Gastroesophageal sphincter (tissue), 4 donors: ENCODE data around the gene MTA2. TPM values are rescaled to one million over a fixed set of nuclear protein-coding genes. Genes with fewer than 3 reads are reported as not detected.

Experiments used
- ATAC-seq: fragments of 150-250 bp; one replicate; pipeline ENCODE4 v1.9.1; 2016; ENCODE audit warnings: mild to moderate bottlenecking, moderate library complexity
- H3K27ac ChIP-seq, 4 donors: fragments of 200-600 bp; sonication (generic) in 3 of 4; 1 replicate in 3 of 4; 2 replicates in 1 of 4; pipeline ENCODE4 v1.5.1; 2016 to 2019
- H3K27me3 ChIP-seq: fragments of 200-600 bp; sonication (generic); one replicate; pipeline ENCODE4 v1.5.1; 2019
- H3K36me3 ChIP-seq, 2 donors: fragments of 200-600 bp; sonication (generic); one replicate each; pipeline ENCODE4 v1.5.1; 2019; ENCODE audit warnings: control low read depth in 1 of 2
- H3K4me1 ChIP-seq, 3 donors: fragments of 200-600 bp; sonication (generic); 1 replicate in 2 of 3; 2 replicates in 1 of 3; pipeline ENCODE4 v1.5.1; 2016 to 2019; ENCODE audit warnings: control low read depth in 2 of 3
- H3K4me3 ChIP-seq, 2 donors: fragments of 200-600 bp; sonication (generic); one replicate each; pipeline ENCODE4 v1.5.1; 2019; ENCODE audit warnings: mild to moderate bottlenecking in 1 of 2, moderate library complexity in 1 of 2
- H3K9me3 ChIP-seq, 3 donors: fragments of 200-600 bp; sonication (generic); one replicate each; pipeline ENCODE4 v1.5.1; 2017 to 2019; ENCODE audit warnings: control low read depth in 2 of 3
- EP300 ChIP-seq: sonication (generic); formaldehyde crosslinking; IDR thresholded peaks from one replicate; pipeline ENCODE4 v1.6.1; 2017; ENCODE audit warnings: antibody characterized with exemption, mild to moderate bottlenecking
- POLR2A ChIP-seq, 2 donors: fragments of 450-650 bp; IDR thresholded peaks; one replicate each; pipeline ENCODE4 v1.6.1; 2017; ENCODE audit warnings: antibody characterized with exemption in 2 of 2, mild to moderate bottlenecking in 2 of 2, moderate library complexity in 1 of 2
- POLR2AphosphoS5 ChIP-seq: sonication (generic); formaldehyde crosslinking; IDR thresholded peaks from one replicate; pipeline ENCODE4 v1.6.1; 2017; ENCODE audit warnings: antibody characterized with exemption
- WGBS, 2 donors: methylation state at CpG; one replicate each; pipeline ENCODE4 v1.1.5; 2018; ENCODE audit warnings: low coverage in 1 of 2; 5-methylcytosine and 5-hydroxymethylcytosine counted together
- total RNA-seq, 4 donors: library from RNA; depleted of rRNA; stranded (reverse); fragments of >200 nt; gene quantifications; one replicate each; pipeline ENCODE4 v1.1.0, GENCODE V29; 2016
- TF ChIP-seq, protein P1 (sequence below), 4 experiments: fragments of 200-600 bp in 2 of 4; fragments of 450-650 bp in 2 of 4; sonication (generic) in 1 of 4; IDR thresholded peaks; one replicate each; pipeline ENCODE4 v1.5.1; 2017 to 2019; ENCODE audit warnings: antibody characterized with exemption in 4 of 4, mild to moderate bottlenecking in 2 of 4, moderate library complexity in 2 of 4

The MTA2 gene
- total RNA-seq, 4 donors from 2014 or later = 67.9 to 88.7 (median 85.6) TPM

DNA sequence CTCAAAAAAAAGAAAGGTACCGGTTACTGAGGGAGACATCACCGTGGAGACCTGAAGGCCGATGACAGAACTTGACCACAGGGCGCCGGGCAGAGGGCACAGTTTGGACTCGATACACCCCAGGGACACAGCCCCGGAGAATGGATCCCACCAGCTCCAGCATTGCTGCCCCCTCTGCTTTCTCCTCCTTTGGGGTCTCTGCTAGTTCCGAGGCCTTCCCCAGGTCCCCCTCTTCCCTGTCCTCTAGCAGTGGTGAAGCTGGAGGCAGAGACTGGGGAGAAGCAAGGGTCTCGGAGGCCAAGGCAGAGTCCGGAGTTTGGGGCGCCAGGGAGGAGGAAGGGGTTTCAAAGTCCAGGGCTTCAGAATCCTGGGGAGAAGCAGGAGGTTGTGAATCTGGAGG, 23.1 kb downstream of the MTA2 start:
- 94 to 100% methylated on average over 2 to 7 of the region's 11 CpGs for WGBS, 2 donors
- peaks cover 0 to 28% (median 13%) of the 10 kb centered on the region in 3 donors for H3K4me1 ChIP-seq
- no peaks in the 10 kb centered on the region for H3K27me3 ChIP-seq
- H3K9me3 ChIP-seq = no peaks in the 10 kb centered on the region
- H3K36me3 ChIP-seq = peaks cover 0 to 75% of the 10 kb centered on the region in 2 donors
- H3K4me3 ChIP-seq = no peak overlapping the region
- TF ChIP-seq, protein P1, sequence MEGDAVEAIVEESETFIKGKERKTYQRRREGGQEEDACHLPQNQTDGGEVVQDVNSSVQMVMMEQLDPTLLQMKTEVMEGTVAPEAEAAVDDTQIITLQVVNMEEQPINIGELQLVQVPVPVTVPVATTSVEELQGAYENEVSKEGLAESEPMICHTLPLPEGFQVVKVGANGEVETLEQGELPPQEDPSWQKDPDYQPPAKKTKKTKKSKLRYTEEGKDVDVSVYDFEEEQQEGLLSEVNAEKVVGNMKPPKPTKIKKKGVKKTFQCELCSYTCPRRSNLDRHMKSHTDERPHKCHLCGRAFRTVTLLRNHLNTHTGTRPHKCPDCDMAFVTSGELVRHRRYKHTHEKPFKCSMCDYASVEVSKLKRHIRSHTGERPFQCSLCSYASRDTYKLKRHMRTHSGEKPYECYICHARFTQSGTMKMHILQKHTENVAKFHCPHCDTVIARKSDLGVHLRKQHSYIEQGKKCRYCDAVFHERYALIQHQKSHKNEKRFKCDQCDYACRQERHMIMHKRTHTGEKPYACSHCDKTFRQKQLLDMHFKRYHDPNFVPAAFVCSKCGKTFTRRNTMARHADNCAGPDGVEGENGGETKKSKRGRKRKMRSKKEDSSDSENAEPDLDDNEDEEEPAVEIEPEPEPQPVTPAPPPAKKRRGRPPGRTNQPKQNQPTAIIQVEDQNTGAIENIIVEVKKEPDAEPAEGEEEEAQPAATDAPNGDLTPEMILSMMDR (IDR thresholded peaks at IDR 0.05) = no peak
- no peak for TF ChIP-seq EP300
- no peak for TF ChIP-seq POLR2A (IDR thresholded peaks at IDR 0.05)
- no peak for TF ChIP-seq POLR2AphosphoS5
- no peak for ATAC-seq
- H3K27ac ChIP-seq = peak overlapping the region in 1 of 4 donors; percentile 94

DNA sequence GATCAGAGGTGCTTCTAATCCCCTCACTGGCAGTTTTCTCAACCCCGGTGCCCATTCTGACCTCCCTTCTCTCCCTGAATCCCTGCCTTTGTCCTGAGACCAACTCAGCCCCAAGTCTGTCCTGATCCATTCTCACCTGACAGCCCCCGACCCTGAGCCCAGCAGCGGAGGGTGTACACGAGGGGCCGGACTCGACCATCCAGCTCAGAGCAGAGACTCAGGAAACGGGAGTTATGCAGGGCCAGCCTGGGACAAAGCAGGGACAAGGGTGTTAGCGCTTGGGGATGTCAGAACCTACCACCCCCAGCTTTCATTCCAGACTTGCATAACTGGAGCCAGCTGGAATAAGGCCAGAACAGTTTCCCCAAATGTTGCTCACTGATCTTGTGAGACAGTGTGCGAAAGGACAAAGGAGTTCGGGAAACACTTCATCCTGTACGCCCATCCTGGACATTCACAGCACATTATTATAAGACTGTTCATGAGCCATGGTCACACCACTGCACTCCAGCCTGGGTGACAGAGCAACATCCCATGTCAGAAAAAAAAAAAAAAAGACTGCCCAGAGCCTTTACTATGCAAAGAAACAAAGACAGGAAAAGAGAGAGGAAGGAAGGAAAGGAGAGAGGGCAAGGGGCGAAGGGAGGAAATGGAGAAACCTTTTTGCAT, 24.5 kb downstream of the MTA2 start:
- peaks cover 0 to 68% of the 10 kb centered on the region in 2 donors for H3K36me3 ChIP-seq
- ATAC-seq = no peak

GRCh38 chr11:62575837-62576236, 25.8 kb downstream of the MTA2 start:
- H3K9me3 ChIP-seq = no peaks in the 10 kb centered on the region
- H3K27ac ChIP-seq = peak overlapping the region in 3 of 4 donors; percentile 66 to 94 (median 93)
- H3K4me3 ChIP-seq = no peak overlapping the region
- TF ChIP-seq, protein P1 (IDR thresholded peaks at IDR 0.05) = no peak
- TF ChIP-seq EP300 (no peak), POLR2AphosphoS5 (no peak), POLR2A (IDR thresholded peaks at IDR 0.05) (no peak)
- H3K27me3 ChIP-seq = no peaks in the 10 kb centered on the region
- no CpG with 5 or more reads among the region's 14 CpGs for WGBS, 2 donors
- ATAC-seq = no peak
- H3K36me3 ChIP-seq = peaks cover 0 to 68% of the 10 kb centered on the region in 2 donors
- H3K4me1 ChIP-seq = peaks cover 0 to 51% (median 21%) of the 10 kb centered on the region in 3 donors

More for the DNA sequence above, 24.5 kb downstream of the MTA2 start:
- H3K9me3 ChIP-seq = no peaks in the 10 kb centered on the region
- no peaks in the 10 kb centered on the region for H3K27me3 ChIP-seq
- H3K4me1 ChIP-seq = peaks cover 0 to 37% (median 21%) of the 10 kb centered on the region in 3 donors
- H3K27ac ChIP-seq = peak overlapping the region in 3 of 4 donors; percentile 66 to 94 (median 93)
- 63 to 78% methylated on average over 5 to 6 of the region's 12 CpGs for WGBS, 2 donors
- TF ChIP-seq POLR2AphosphoS5 (peak; percentile 37), EP300 (no peak)
- H3K4me3 ChIP-seq = no peak overlapping the region

DNA sequence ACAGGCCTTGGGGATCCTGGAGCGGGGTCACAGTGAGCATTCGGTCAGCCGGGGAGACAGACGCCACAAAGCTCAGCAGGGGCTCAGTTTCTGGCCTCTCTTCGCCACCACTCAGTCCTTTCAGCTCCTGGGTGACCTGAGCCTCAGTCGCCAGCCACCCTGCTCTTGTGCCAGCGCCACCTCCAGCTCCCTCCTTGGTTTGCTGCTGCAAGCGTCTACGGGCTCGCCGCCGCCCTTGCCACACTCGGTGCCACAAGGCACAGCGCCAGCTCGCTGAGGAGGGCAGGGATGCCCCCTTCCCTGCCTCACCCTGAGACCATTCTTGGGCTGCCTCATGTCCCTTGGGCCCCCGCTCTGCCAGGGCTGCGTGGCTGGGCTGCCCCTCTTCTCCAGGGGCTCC, 26.5 kb downstream of the MTA2 start:
- TF ChIP-seq POLR2AphosphoS5 (no peak), EP300 (no peak), POLR2A (IDR thresholded peaks at IDR 0.05) (no peak)
- TF ChIP-seq, protein P1 (IDR thresholded peaks at IDR 0.05) = no peak
- Histone ChIP-seq H3K27ac (peak overlapping the region in 3 of 4 donors; percentile 92 to 94 (median 93)), H3K4me3 (peak overlapping the region; percentile 55 to 65), H3K9me3 (no peaks in the 10 kb centered on the region), H3K27me3 (no peaks in the 10 kb centered on the region), H3K36me3 (peaks cover 0 to 71% of the 10 kb centered on the region in 2 donors), H3K4me1 (peaks cover 0 to 57% (median 21%) of the 10 kb centered on the region in 3 donors)
- no peak for ATAC-seq
- WGBS, 2 donors = 53 to 88% methylated on average over 6 to 8 of the region's 17 CpGs

DNA sequence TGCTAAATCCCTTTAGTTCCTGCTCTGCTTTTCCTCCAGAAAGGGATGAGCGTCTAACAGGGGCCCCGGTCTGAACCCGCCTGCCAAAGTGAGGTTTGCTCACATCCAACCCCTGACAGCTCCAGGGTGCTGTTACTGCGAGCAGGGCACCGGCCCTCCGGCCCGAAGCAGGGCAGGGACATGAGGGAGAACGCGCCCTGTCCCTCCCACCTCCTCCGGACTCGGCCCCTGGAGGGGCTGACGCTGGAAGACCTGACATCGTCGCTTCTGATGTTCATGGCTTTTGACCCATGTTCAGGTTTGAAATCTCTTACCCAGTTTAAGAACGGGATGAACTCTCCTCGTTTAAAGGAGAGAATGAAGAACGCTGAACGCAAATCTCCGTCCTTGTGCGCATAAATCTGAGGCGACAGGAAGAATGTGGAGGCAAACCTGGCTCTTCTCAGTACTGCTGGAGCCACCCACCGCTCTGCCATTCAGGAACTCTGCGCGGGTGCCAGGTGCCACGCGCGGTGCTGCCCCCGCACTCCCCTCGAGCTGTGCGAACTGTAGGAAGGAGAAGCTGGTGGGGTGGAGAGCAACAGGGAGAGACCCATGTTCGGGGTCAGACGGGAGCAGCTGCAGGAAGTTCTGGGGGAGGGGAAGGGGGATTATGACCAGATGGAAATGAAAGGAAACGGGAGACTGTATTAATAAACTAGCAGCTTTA, 27.1 kb downstream of the MTA2 start:
- H3K27me3 ChIP-seq = no peaks in the 10 kb centered on the region
- 0% methylated on average over 1 to 3 of the region's 33 CpGs for WGBS, 2 donors
- peak overlapping the region; percentile 78 to 94 (median 92) for H3K27ac ChIP-seq
- peak; percentile 32 for ATAC-seq
- H3K4me1 ChIP-seq = peaks cover 0 to 64% (median 21%) of the 10 kb centered on the region in 3 donors
- peak overlapping the region; percentile 55 to 65 for H3K4me3 ChIP-seq
- peaks cover 0 to 71% of the 10 kb centered on the region in 2 donors for H3K36me3 ChIP-seq
- H3K9me3 ChIP-seq = no peaks in the 10 kb centered on the region
- no peak for TF ChIP-seq EP300
- TF ChIP-seq, protein P1 (IDR thresholded peaks at IDR 0.05) = no peak
- no peak for TF ChIP-seq POLR2AphosphoS5
- TF ChIP-seq POLR2A (IDR thresholded peaks at IDR 0.05) = no peak
